Mammary epithelial cell (primary cell): ENCODE measurements around the gene TTC16.

Experiments used
- CTCF ChIP-seq, 2 donors: IDR thresholded peaks in 1 of 2; conservative IDR thresholded peaks in 1 of 2; 2 replicates each; pipeline ENCODE4 v1.5.1; 2011 to 2012; ENCODE audit warnings: inconsistent platforms in 2 of 2, low read length in 2 of 2, mild to moderate bottlenecking in 2 of 2, control low read depth in 1 of 2, low read depth in 1 of 2; ENCODE audit not compliant: insufficient read depth in 1 of 2; ENCODE audit errors: extremely low read depth in 1 of 2
- EZH2 ChIP-seq: IDR thresholded peaks from 2 replicates; pipeline ENCODE4 v1.6.1; 2012; ENCODE audit warnings: low read length, inconsistent platforms, borderline replicate concordance

GRCh38 chr9:127772603-127773002 is 56.7 kb downstream of the TTC16 start:
- TF ChIP-seq CTCF (conservative IDR thresholded peaks at IDR 0.05 in 1 of 2, IDR thresholded peaks at IDR 0.05 in 1 of 2; ENCODE audit: extremely low read depth in 1 of 2, insufficient read depth in 1 of 2, low read depth in 1 of 2, low read length in 2 of 2) (no peak), EZH2 (no peak)
